Adrenal gland (tissue), 12 donors: Measurements from ENCODE around the gene MAU2. TPM values are rescaled to one million over a fixed set of nuclear protein-coding genes. Genes with fewer than 3 reads are reported as not detected.

ENCODE experiments used
- DNase-seq, 7 donors: peaks; one replicate each; pipeline ENCODE4 v3.0.0-alpha.2; 2019 to 2020
- H3K27ac ChIP-seq, 5 donors: fragments of 200-600 bp; sonication (generic) in 4 of 5; 1 replicate in 3 of 5; 2 replicates in 2 of 5; pipeline versions ENCODE4 v1.5.1 to v1.8.0; 2016 to 2020; ENCODE audit warnings: mild to moderate bottlenecking in 1 of 5
- H3K27me3 ChIP-seq: fragments of 200-600 bp; 2 replicates; pipeline ENCODE4 v1.8.0; 2021
- H3K36me3 ChIP-seq, 2 donors: fragments of 200-600 bp; replicated peaks in 1 of 2; 1 replicate in 1 of 2; 2 replicates in 1 of 2; pipeline versions ENCODE4 v1.5.1 to v1.8.0; 2018 to 2022
- H3K4me1 ChIP-seq, 2 donors: fragments of 200-600 bp; replicated peaks in 1 of 2; 1 replicate in 1 of 2; 2 replicates in 1 of 2; pipeline versions ENCODE4 v1.5.1 to v1.8.0; 2018 to 2021
- H3K4me3 ChIP-seq, 4 donors: fragments of 200-600 bp; sonication (generic) in 3 of 4; one replicate each; pipeline ENCODE4 v1.5.1; 2016 to 2018
- H3K9me3 ChIP-seq, 3 donors: fragments of 200-600 bp; sonication (generic) in 1 of 3; replicated peaks in 1 of 3; 1 replicate in 2 of 3; 2 replicates in 1 of 3; pipeline versions ENCODE4 v1.5.1 to v1.8.0; 2016 to 2021
- POLR2A ChIP-seq, 2 donors: fragments of 450-650 bp; IDR thresholded peaks; one replicate each; pipeline ENCODE4 v1.6.1; 2017; ENCODE audit warnings: antibody characterized with exemption in 2 of 2, mild to moderate bottlenecking in 2 of 2, moderate library complexity in 1 of 2
- WGBS, 4 donors: extraction: QIAGEN DNeasy Blood & Tissue Kit in 2 of 4; methylation state at CpG; one replicate each; pipeline versions ENCODE4 v1.1.5 to v1.1.7; 2013 to 2017; 5-methylcytosine and 5-hydroxymethylcytosine counted together
- intact Hi-C, 2 donors: fragments of 100-400 bp; cut with DNase I; formaldehyde crosslinking; loops; one replicate each; pipeline versions ENCODE4 v1.14.1 to v1.15.0; 2022 to 2023
- polyA plus RNA-seq, 3 donors: library from polyadenylated mRNA; stranded (reverse); fragments of 200-250 nt in 2 of 3; fragments of 350-450 nt in 1 of 3; fragmentation: Illumina TruSeq in 1 of 3; extraction: RNeasy Lipid Tissue Mini Kit (QIAGEN cat#74804) in 1 of 3; gene quantifications; one replicate each; pipeline ENCODE4 v1.2.3, GENCODE V29; 2013 to 2014
- total RNA-seq, 9 donors: library from RNA; depleted of rRNA in 4 of 9; stranded (reverse); fragments of >200 nt in 4 of 9; fragments of 120-200 nt in 1 of 9; fragmentation: NEBNext Ultra II Directional in 1 of 9; extraction: Animal tissue kit (Norgen Biotek cat#: 25700) in 1 of 9; gene quantifications; one replicate each; pipeline versions ENCODE4 v1.1.0 to v1.2.4, GENCODE V29; 2013 to 2023
- TF ChIP-seq, protein P1 (sequence below), 6 experiments: fragments of 450-650 bp in 4 of 6; fragments of 200-600 bp in 2 of 6; sonication (generic) in 1 of 6; IDR thresholded peaks; 1 replicate in 5 of 6; 2 replicates in 1 of 6; pipeline versions ENCODE4 v1.5.1 to v1.8.0; 2016 to 2021; ENCODE audit warnings: antibody characterized with exemption in 6 of 6, mild to moderate bottlenecking in 2 of 6, moderate library complexity in 1 of 6
- donor health status: healthy with polysubstance abuse.
- donor health status: Bipolar disorder and iron deficiency.
- donor health status: DM: yes; HTN: yes; CAD: no.
- donor health status: DM: no; HTN: no; CAD: no.
- donor health status: DM: no; HTN: no; CAD: no.
- donor health status: DM: yes; HTN: yes; CAD: no.

The MAU2 gene
- total and polyA plus RNA-seq, 12 donors, result 14.9 to 64.8 (median 40.8) TPM

GRCh38 chr19:19345232-19345631, 24.6 kb downstream of the MAU2 start:
- intact Hi-C loops, result loop anchor here in 1 of 2 donors (10.0 kb wide), 2 partner anchors 150 to 200 kb away; partner anchors contain the start of genes BORCS8 and RFXANK
- Histone ChIP-seq H3K27me3 (no peaks in the 10 kb centered on the region), H3K36me3 (peaks cover 0 to 100% of the 10 kb centered on the region in 2 donors), H3K4me3 (no peak overlapping the region), H3K27ac (no peak overlapping the region), H3K9me3 (no peaks in the 10 kb centered on the region), H3K4me1 (no peaks in the 10 kb centered on the region)
- no peak for DNase-seq
- no peak for TF ChIP-seq POLR2A (IDR thresholded peaks at IDR 0.05)
- TF ChIP-seq, protein P1, sequence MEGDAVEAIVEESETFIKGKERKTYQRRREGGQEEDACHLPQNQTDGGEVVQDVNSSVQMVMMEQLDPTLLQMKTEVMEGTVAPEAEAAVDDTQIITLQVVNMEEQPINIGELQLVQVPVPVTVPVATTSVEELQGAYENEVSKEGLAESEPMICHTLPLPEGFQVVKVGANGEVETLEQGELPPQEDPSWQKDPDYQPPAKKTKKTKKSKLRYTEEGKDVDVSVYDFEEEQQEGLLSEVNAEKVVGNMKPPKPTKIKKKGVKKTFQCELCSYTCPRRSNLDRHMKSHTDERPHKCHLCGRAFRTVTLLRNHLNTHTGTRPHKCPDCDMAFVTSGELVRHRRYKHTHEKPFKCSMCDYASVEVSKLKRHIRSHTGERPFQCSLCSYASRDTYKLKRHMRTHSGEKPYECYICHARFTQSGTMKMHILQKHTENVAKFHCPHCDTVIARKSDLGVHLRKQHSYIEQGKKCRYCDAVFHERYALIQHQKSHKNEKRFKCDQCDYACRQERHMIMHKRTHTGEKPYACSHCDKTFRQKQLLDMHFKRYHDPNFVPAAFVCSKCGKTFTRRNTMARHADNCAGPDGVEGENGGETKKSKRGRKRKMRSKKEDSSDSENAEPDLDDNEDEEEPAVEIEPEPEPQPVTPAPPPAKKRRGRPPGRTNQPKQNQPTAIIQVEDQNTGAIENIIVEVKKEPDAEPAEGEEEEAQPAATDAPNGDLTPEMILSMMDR (IDR thresholded peaks at IDR 0.05), result no peak
- 86 to 95% (median 92%) methylated on average over 13 to 21 of the region's 21 CpGs for WGBS, 4 donors

GRCh38 chr19:19345970-19346369, 25.3 kb downstream of the MAU2 start:
- H3K4me1 ChIP-seq, result no peaks in the 10 kb centered on the region
- peaks cover 0 to 98% of the 10 kb centered on the region in 2 donors for H3K36me3 ChIP-seq
- no peaks in the 10 kb centered on the region for H3K27me3 ChIP-seq
- no peaks in the 10 kb centered on the region for H3K9me3 ChIP-seq
- no peak overlapping the region for H3K4me3 ChIP-seq
- intact Hi-C loops, result loop anchor here in 1 of 2 donors (10.0 kb wide), 2 partner anchors 151 to 201 kb away; partner anchors contain the start of genes BORCS8 and RFXANK
- no peak for DNase-seq
- no peak overlapping the region for H3K27ac ChIP-seq
- WGBS, 4 donors, result 87 to 92% (median 90%) methylated on average over 6 to 11 of the region's 11 CpGs
- no peak for TF ChIP-seq POLR2A (IDR thresholded peaks at IDR 0.05)
- TF ChIP-seq, protein P1 (IDR thresholded peaks at IDR 0.05), result no peak

- Histone ChIP-seq H3K27ac (no peak overlapping the region), H3K4me3 (no peak overlapping the region), H3K4me1 (no peaks in the 10 kb centered on the region), H3K36me3 (peaks cover 0 to 96% of the 10 kb centered on the region in 2 donors), H3K27me3 (no peaks in the 10 kb centered on the region), H3K9me3 (no peaks in the 10 kb centered on the region)
- WGBS, 4 donors, result 74 to 86% (median 82%) methylated on average over 9 to 10 of the region's 10 CpGs
- TF ChIP-seq, protein P1 (IDR thresholded peaks at IDR 0.05), result no peak
- TF ChIP-seq POLR2A (IDR thresholded peaks at IDR 0.05), result no peak
- no peak for DNase-seq
- intact Hi-C loops, result loop anchor here in 1 of 2 donors (10.0 kb wide), 2 partner anchors 153 to 203 kb away; partner anchors contain the start of genes BORCS8 and RFXANK
Observed at GRCh38 chr19:19347401-19348110, 26.9 kb downstream of the MAU2 start.

GRCh38 chr19:19348266-19348665, 27.6 kb downstream of the MAU2 start:
- H3K27ac ChIP-seq, result no peak overlapping the region
- peaks cover 0 to 96% of the 10 kb centered on the region in 2 donors for H3K36me3 ChIP-seq
- no peaks in the 10 kb centered on the region for H3K4me1 ChIP-seq
- 50 to 73% (median 72%) methylated on average over 5 to 9 of the region's 9 CpGs for WGBS, 4 donors
- H3K4me3 ChIP-seq, result no peak overlapping the region
- no peaks in the 10 kb centered on the region for H3K27me3 ChIP-seq
- no peak for DNase-seq
- intact Hi-C loops, result loop anchor here in 1 of 2 donors (10.0 kb wide), 2 partner anchors 153 to 203 kb away; partner anchors contain the start of genes BORCS8 and RFXANK
- no peak for TF ChIP-seq POLR2A (IDR thresholded peaks at IDR 0.05)
- TF ChIP-seq, protein P1 (IDR thresholded peaks at IDR 0.05), result no peak
- no peaks in the 10 kb centered on the region for H3K9me3 ChIP-seq
